H1 (cell line): ENCODE measurements around the gene CAPN10. TPM values are rescaled to one million over a fixed set of nuclear protein-coding genes. Genes with fewer than 3 reads are reported as not detected.

Experiments used
- CEBPB ChIP-seq: IDR thresholded peaks from 2 replicates; pipeline ENCODE4 v1.6.1; 2012; ENCODE audit warnings: low read depth, low read length
- HDAC2 ChIP-seq, 2 experiments: fragments of 300-600 bp in 1 of 2; sonication (generic) in 1 of 2; IDR thresholded peaks; 2 replicates each; pipeline ENCODE4 v1.6.1; 2011 to 2012; ENCODE audit warnings: low read depth in 2 of 2, low read length in 2 of 2, mild to moderate bottlenecking in 2 of 2, moderate library complexity in 2 of 2, borderline replicate concordance in 1 of 2, inconsistent platforms in 1 of 2
- polyA plus RNA-seq, 7 experiments: library from polyadenylated mRNA; depleted of rRNA in 3 of 7; stranded (reverse) in 5 of 7; unstranded in 2 of 7; fragments of >200 nt in 5 of 7; fragments of 200-250 nt in 2 of 7; gene quantifications; 1 replicate in 5 of 7; 2 replicates in 1 of 7; 4 replicates in 1 of 7; pipeline versions ENCODE4 v1.2.1 to v1.2.3, GENCODE V29; 2011 to 2013; ENCODE audit warnings: missing spikeins in 2 of 7, mixed read lengths in 2 of 7
- total RNA-seq: library from RNA; stranded (reverse); fragmentation: NEBNext Ultra II Directional; extraction: Animal tissue kit (Norgen Biotek cat#: 25700); gene quantifications from 2 replicates; pipeline ENCODE4 v1.2.1, GENCODE V29; 2021
- TF ChIP-seq, protein P1 (sequence below): IDR thresholded peaks from 2 replicates; pipeline ENCODE4 v1.6.1; 2011; ENCODE audit warnings: low read length, improper control_type of control experiment

Gene CAPN10
- total and polyA plus RNA-seq, 2 of the 8 experiments (the other 6 are each of a cell fraction or from before 2014, with no cell fraction given) = 30.7 to 39.8 TPM

DNA sequence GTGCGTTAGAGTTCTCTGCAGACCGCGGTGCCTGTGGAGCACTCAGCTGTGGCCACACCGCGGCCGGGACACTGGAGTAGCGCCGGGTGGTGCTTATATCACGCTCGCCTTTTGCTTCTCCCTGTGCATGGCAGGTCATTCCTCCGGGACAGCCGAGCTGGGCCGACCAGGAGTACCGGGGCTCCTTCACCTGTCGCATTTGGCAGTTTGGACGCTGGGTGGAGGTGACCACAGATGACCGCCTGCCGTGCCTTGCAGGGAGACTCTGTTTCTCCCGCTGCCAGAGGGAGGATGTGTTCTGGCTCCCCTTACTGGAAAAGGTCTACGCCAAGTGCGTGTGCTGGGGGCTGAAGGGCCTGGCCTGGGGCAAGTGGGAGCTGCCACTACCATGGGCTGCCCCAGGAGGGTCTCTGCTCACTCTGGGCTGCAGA lies 4.2 kb downstream of the CAPN10 start (continued):
- TF ChIP-seq, protein P1, sequence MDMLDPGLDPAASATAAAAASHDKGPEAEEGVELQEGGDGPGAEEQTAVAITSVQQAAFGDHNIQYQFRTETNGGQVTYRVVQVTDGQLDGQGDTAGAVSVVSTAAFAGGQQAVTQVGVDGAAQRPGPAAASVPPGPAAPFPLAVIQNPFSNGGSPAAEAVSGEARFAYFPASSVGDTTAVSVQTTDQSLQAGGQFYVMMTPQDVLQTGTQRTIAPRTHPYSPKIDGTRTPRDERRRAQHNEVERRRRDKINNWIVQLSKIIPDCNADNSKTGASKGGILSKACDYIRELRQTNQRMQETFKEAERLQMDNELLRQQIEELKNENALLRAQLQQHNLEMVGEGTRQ = no peak
- TF ChIP-seq CEBPB = no peak
- TF ChIP-seq HDAC2 (IDR thresholded peaks at IDR 0.05; ENCODE audit: borderline replicate concordance in 1 of 2, low read depth in 2 of 2, low read length in 2 of 2) = no peak
- TF ChIP-seq, all 59 proteins: peak for 0
